Mucosa of descending colon (tissue), 3 donors: ENCODE results near the gene PLSCR3. TPM values are rescaled to one million over a fixed set of nuclear protein-coding genes. Genes with fewer than 3 reads are reported as not detected.

ENCODE experiments used
- ATAC-seq: fragments of 200-7000 bp; cut with Tn5 transposase; one replicate; pipeline ENCODE4 v1.9.1; 2020; ENCODE audit warnings: mild to moderate bottlenecking, moderate library complexity
- DNase-seq, 3 donors: peaks; one replicate each; pipeline ENCODE4 v3.0.0-alpha.2; 2020
- H3K36me3 ChIP-seq: fragments of 200-600 bp; one replicate; pipeline ENCODE4 v1.8.0; 2021; ENCODE audit warnings: low read depth, mild to moderate bottlenecking
- H3K4me1 ChIP-seq: fragments of 200-600 bp; one replicate; pipeline ENCODE4 v1.8.0; 2021; ENCODE audit warnings: low read depth, mild to moderate bottlenecking
- H3K4me3 ChIP-seq: fragments of 200-600 bp; one replicate; pipeline ENCODE4 v1.8.0; 2021; ENCODE audit warnings: mild to moderate bottlenecking
- H3K9me3 ChIP-seq: fragments of 200-600 bp; one replicate; pipeline ENCODE4 v1.8.0; 2021; ENCODE audit warnings: mild to moderate bottlenecking
- intact Hi-C, 2 donors: fragments of 100-400 bp; cut with DNase I in 1 of 2; cut with micrococcal nuclease in 1 of 2; formaldehyde crosslinking; loops; one replicate each; pipeline versions ENCODE4 v1.11.0 to v1.11.1; 2022; cut with DNase I, micrococcal nuclease
- total RNA-seq, 3 donors: library from RNA; stranded (reverse); fragmentation: NEBNext Ultra II Directional in 2 of 3; extraction: Animal tissue kit (Norgen Biotek cat#: 25700) in 2 of 3; gene quantifications; one replicate each; pipeline versions ENCODE4 v1.2.1 to v1.2.4, GENCODE V29; 2021 to 2023
- TF ChIP-seq, protein P1 (sequence below): fragments of 200-600 bp; IDR thresholded peaks from one replicate; pipeline ENCODE4 v1.8.0; 2022; ENCODE audit warnings: antibody characterized with exemption, mild to moderate bottlenecking
- donor health status: DM: no; HTN: no; CAD: no; lungs with moderate emphysema.
- donor health status: DM: no; HTN: no; CAD: no.
- donor health status: DM: no; HTN: yes; CAD: no.

PLSCR3 gene
- total RNA-seq, 3 donors from 2014 or later: 5.5 to 21.6 (median 16.4) TPM

DNA sequence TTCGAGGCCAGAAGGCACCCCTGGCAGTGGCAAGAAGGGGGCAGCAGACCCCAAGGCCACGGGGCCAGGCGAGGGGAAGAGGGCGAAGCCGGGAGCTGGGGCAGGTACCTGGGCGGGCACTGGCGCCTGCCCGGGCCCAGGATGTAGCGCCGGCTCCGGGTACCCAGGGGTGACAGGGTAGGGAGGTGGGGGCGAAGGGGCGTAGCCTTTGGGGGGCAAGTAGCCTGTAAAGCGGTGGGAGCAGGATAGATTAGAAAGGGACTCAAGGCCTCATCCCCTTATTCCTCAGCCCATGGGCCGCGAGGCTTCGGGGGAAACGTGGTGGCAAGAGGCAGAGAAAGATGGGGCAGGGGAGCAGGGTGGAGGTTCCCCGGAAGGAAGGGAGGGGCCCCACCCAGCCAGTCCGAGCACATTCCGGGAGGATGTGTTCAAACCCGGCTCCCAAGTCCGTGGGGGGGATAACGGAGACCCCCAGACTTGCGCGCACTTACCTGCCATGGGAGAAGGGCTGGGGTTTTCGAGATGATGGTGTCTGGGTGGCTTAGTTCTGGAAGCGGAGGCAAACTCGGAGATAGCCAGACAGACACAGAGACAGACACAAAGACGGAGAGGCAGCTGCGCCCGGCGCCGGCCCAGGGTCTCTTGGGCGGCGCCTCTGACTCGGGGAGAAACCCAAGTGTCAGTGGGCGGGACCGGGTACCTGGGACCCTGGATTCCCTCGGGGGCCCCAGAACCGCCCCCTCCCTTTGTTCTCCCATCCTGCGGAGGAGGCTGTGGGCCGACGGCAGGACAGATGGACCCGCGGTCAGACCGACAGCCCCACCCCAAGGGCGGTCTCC is 493 bp downstream of the PLSCR3 start:
- Histone ChIP-seq H3K4me1 (peaks cover 8% of the 10 kb centered on the region), H3K36me3 (no peaks in the 10 kb centered on the region), H3K4me3 (peak overlapping the region; percentile 29), H3K9me3 (no peaks in the 10 kb centered on the region)
- DNase-seq (peak in 2 of 3 donors; percentile 62 to 72), ATAC-seq (peak; percentile 44)
- intact Hi-C loops: no loop called here
- TF ChIP-seq, protein P1, sequence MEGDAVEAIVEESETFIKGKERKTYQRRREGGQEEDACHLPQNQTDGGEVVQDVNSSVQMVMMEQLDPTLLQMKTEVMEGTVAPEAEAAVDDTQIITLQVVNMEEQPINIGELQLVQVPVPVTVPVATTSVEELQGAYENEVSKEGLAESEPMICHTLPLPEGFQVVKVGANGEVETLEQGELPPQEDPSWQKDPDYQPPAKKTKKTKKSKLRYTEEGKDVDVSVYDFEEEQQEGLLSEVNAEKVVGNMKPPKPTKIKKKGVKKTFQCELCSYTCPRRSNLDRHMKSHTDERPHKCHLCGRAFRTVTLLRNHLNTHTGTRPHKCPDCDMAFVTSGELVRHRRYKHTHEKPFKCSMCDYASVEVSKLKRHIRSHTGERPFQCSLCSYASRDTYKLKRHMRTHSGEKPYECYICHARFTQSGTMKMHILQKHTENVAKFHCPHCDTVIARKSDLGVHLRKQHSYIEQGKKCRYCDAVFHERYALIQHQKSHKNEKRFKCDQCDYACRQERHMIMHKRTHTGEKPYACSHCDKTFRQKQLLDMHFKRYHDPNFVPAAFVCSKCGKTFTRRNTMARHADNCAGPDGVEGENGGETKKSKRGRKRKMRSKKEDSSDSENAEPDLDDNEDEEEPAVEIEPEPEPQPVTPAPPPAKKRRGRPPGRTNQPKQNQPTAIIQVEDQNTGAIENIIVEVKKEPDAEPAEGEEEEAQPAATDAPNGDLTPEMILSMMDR: no peak

DNA sequence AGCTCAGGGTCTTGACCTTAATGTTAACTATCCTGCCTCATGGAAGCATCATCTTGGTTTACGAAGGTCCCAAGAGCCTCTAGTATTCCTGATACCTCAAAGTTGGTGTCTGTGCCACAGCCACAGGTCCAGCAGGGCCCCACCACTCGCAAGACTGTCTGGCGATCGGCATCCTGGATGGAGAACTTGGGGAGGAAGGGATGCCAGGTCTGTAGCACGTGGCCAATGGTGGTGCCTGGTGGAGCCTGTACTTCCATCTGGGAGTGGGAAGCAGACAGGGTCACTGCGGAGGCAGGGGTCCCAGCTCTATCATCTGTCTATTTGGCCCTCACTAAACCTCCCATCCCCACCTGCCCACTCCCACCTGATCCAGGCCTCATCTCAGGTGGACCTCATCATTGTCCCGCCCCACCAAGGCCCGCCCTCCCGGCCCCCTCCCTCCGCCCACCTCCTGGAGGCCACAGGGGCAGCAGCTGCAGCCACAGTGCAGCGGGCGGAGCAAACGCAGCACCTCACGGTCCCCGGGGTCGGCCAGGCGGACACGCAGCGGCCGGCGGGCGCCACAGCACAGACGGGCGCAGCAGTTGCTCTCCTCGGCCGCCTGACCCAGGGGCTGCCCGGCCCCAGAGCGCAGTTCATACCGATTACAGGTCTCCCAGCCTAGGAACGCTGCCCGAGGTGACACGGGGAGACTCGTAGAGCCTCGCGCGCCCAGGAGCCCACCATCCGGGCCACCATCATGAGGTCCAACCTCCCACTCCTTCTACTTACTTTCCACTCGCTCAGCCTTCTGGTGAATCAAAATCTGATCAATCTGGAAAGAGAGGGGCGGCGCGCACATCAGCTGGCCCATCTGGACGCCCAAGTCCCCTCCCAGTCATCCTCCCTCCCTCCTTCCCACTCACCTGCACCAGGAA is 1.4 kb downstream of the PLSCR3 start:
- no peak for ATAC-seq
- Histone ChIP-seq H3K4me3 (no peak overlapping the region), H3K9me3 (no peaks in the 10 kb centered on the region), H3K4me1 (peaks cover 8% of the 10 kb centered on the region), H3K36me3 (no peaks in the 10 kb centered on the region)
- peak in 1 of 3 donors; percentile 40 for DNase-seq
- TF ChIP-seq, protein P1: no peak
- intact Hi-C loops: no loop called here

DNA sequence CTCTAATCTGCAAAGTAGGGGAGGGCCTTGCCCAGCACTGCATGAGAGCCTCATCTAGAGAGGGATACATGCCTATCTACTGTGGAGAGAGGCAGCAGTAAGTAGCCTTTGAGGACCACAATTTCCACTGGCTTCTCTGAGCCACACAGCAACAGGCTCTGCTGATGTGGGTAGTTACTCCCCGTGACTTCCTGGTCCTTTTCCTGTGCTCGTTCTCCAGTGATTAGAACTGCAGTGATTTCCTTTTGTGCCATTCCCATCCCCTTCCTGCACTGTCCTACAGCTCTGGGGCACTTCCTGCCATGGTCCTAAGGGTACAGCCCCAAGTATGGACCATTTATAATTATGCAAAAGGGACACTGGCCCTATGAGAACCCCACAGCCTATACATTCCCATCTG is 3.0 kb downstream of the PLSCR3 start:
- DNase-seq: no peak
- Histone ChIP-seq H3K36me3 (no peaks in the 10 kb centered on the region), H3K9me3 (no peaks in the 10 kb centered on the region), H3K4me3 (no peak overlapping the region), H3K4me1 (peaks cover 8% of the 10 kb centered on the region)
- ATAC-seq: no peak
- TF ChIP-seq, protein P1: no peak
- intact Hi-C loops: no loop called here

DNA sequence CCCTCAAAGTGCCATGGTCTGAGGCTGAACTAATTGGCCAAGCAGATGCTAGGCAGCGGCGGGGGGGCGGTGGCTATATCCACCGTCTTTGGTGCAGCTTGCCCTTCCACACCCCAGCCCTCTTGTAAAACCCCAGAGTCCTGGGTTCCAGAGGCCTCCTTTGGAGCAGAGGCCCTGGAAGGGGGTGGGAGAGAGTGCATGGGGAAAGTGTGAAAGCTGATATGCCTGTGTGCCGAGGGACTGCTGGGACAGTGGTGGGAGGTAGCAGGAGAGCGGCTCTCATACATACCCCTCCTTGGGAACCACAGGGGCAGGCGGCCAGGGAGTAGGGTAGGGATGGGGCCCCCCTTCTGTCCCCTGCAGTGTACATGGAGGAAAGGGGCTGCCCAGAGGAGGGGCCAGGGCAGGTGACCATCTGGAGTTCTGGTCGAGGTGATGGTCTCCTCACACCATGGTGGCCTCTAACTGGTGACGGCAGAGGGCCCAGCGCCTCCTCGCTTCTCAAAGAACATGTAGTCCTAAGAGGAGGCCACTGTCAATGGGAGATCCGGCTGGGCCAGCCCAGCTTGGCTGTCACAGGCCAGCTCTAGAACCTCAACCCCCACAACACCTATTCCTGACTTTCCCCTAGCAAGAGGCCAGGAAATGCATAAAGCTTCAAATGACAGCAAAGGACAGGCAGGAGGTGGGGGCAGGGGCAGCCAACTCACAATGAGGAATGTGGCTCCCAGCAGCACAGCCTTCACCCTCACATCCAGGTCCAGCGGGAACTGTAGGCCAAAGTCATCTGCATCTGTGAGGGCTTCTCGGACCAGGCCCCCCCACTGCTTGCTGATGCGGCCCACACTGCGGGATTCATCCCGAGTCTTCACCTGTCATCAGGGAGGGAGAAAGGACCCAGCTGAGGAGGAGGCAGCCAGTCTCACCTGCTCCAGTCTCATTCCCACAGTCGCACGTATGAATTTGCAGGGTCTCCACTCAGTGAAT is 4.1 kb downstream of the PLSCR3 start:
- DNase-seq: no peak
- no peaks in the 10 kb centered on the region for H3K9me3 ChIP-seq
- H3K4me1 ChIP-seq: peaks cover 8% of the 10 kb centered on the region
- no peaks in the 10 kb centered on the region for H3K36me3 ChIP-seq
- no peak overlapping the region for H3K4me3 ChIP-seq
- TF ChIP-seq, protein P1: no peak
- ATAC-seq: no peak
- intact Hi-C loops: no loop called here

DNA sequence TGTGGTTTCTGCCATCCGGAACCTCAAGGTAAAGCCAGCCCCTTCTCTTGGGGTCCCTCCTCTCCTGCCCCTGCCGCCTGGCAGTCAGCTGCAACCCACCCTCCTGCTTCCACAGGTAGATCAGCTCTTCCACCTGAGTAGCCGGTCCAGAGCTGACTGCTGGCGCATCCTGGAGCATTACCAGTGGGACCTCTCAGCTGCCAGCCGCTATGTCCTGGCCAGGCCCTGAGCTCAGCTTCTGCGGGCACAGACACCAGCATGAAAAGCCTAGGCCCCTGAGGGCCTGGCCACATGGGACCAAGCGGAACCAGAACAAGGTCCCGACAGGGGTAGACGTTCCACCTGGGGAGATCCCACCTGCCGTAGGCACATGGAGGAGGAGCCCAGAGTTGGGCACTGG is 5.5 kb downstream of the PLSCR3 start:
- Histone ChIP-seq H3K4me3 (no peak overlapping the region), H3K4me1 (peaks cover 8% of the 10 kb centered on the region), H3K9me3 (no peaks in the 10 kb centered on the region), H3K36me3 (no peaks in the 10 kb centered on the region)
- intact Hi-C loops: no loop called here
- ATAC-seq (no peak), DNase-seq (no peak)
- TF ChIP-seq, protein P1: no peak
